Measurements from ENCODE around the gene AXL. TPM values are rescaled to one million over a fixed set of nuclear protein-coding genes. Genes with fewer than 3 reads are reported as not detected.
"Not testable (repeated sequence)": the region's sequence is repeated elsewhere in the genome, so short reads cannot be mapped to it uniquely, and the experiment has no call there.

The AXL gene
- total RNA-seq, 1 experiment from 2014 or later = 23.3 TPM

DNA sequence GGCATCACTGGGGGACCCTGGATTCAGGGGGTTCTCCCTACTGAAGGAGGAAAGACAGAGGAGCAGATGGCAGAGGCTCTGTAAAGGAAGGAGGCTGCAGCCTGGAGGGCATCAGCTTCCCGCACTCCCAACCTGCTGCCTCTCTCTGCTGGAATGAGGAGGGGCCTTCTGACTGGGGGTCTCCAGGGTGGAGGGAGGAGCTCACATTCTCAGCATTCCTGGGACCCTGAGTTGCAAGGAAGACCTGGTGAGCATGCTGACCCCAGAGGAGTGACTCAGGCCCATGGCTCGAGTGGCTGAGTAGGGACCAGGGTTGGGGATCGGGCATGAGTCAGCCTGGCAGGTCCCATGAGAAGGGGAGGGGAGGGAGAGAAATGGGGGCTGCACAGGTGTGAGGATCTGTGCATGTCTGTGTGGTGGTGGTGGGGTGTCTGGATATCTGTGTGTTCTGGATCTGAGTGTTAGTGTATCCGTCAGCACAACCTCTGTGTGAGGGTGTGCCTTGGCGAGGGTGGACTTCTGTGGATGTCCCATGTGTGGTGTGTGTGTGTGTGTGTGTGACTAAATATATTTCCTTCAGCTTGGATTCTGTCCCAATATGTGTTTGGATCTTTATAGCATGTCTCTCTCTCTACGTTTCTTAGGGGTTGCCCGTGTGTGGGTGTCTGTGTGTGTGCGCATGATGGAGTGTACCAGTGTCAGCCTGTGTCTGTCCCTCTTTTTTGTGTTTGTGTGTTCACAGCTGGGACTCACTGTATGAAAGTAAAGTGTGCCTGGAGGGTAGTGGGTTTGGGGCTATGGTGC, 4.6 kb downstream of the AXL start:
- Histone ChIP-seq H3K4me3 (ENCODE audit: insufficient read depth, low read depth, low read length) (no peak overlapping the region), H3K36me3 (replicated peaks; ENCODE audit: control insufficient read depth, insufficient read depth, low read length) (peaks cover 3% of the 10 kb centered on the region), H3K27me3 (ENCODE audit: control insufficient read depth, insufficient read depth, low read length) (no peaks in the 10 kb centered on the region)
- peak; percentile 83 for DNase-seq

- H3K27me3 ChIP-seq (ENCODE audit: control insufficient read depth, insufficient read depth, low read length) = no peaks in the 10 kb centered on the region
- DNase-seq = no peak
These were observed 5.6 kb downstream of the AXL start for GRCh38 chr19:41224632-41225031.

GRCh38 chr19:41225238-41226052, 6.4 kb downstream of the AXL start:
- H3K4me3 ChIP-seq (ENCODE audit: insufficient read depth, low read depth, low read length) = peak overlapping the region; percentile 45
- H3K36me3 ChIP-seq (replicated peaks; ENCODE audit: control insufficient read depth, insufficient read depth, low read length) = peaks cover 3% of the 10 kb centered on the region
- no peaks in the 10 kb centered on the region for H3K27me3 ChIP-seq (ENCODE audit: control insufficient read depth, insufficient read depth, low read length)
- DNase-seq = peak; percentile 86

More at GRCh38 chr19:41224632-41225031, 5.6 kb downstream of the AXL start:
- Histone ChIP-seq H3K4me3 (ENCODE audit: insufficient read depth, low read depth, low read length) (no peak overlapping the region), H3K36me3 (replicated peaks; ENCODE audit: control insufficient read depth, insufficient read depth, low read length) (peaks cover 3% of the 10 kb centered on the region)

- peak overlapping the region; percentile 45 for H3K4me3 ChIP-seq (ENCODE audit: insufficient read depth, low read depth, low read length)
- DNase-seq = peak; percentile 91
- H3K36me3 ChIP-seq (replicated peaks; ENCODE audit: control insufficient read depth, insufficient read depth, low read length) = peaks cover 6% of the 10 kb centered on the region
- no peaks in the 10 kb centered on the region for H3K27me3 ChIP-seq (ENCODE audit: control insufficient read depth, insufficient read depth, low read length)
These were observed 7.2 kb downstream of the AXL start for GRCh38 chr19:41226053-41226873.

- Histone ChIP-seq H3K27me3 (ENCODE audit: control insufficient read depth, insufficient read depth, low read length) (no peaks in the 10 kb centered on the region), H3K36me3 (replicated peaks; ENCODE audit: control insufficient read depth, insufficient read depth, low read length) (peaks cover 6% of the 10 kb centered on the region), H3K4me3 (ENCODE audit: insufficient read depth, low read depth, low read length) (0 out of 2 replicates have a peak overlapping the region, but pooled peaks have one; percentile 45)
- DNase-seq = no peak
These were observed 7.9 kb downstream of the AXL start for GRCh38 chr19:41226874-41227390.

GRCh38 chr19:41228486-41228885, 9.5 kb downstream of the AXL start:
- DNase-seq = no peak
- Histone ChIP-seq H3K4me3 (ENCODE audit: insufficient read depth, low read depth, low read length) (no peak overlapping the region), H3K27me3 (ENCODE audit: control insufficient read depth, insufficient read depth, low read length) (no peaks in the 10 kb centered on the region), H3K36me3 (replicated peaks; ENCODE audit: control insufficient read depth, insufficient read depth, low read length) (peaks cover 5% of the 10 kb centered on the region)

GRCh38 chr19:41229338-41229737, 10.3 kb downstream of the AXL start:
- not testable (repeated sequence) for DNase-seq; H3K4me3 ChIP-seq (ENCODE audit: insufficient read depth, low read depth, low read length); H3K36me3 ChIP-seq (replicated peaks; ENCODE audit: control insufficient read depth, insufficient read depth, low read length); H3K27me3 ChIP-seq (ENCODE audit: control insufficient read depth, insufficient read depth, low read length)

GRCh38 chr19:41230067-41230857, 11.2 kb downstream of the AXL start:
- DNase-seq = no peak
- H3K36me3 ChIP-seq (replicated peaks; ENCODE audit: control insufficient read depth, insufficient read depth, low read length) = peaks cover 7% of the 10 kb centered on the region
- no peak overlapping the region for H3K4me3 ChIP-seq (ENCODE audit: insufficient read depth, low read depth, low read length)
- no peaks in the 10 kb centered on the region for H3K27me3 ChIP-seq (ENCODE audit: control insufficient read depth, insufficient read depth, low read length)

DNA sequence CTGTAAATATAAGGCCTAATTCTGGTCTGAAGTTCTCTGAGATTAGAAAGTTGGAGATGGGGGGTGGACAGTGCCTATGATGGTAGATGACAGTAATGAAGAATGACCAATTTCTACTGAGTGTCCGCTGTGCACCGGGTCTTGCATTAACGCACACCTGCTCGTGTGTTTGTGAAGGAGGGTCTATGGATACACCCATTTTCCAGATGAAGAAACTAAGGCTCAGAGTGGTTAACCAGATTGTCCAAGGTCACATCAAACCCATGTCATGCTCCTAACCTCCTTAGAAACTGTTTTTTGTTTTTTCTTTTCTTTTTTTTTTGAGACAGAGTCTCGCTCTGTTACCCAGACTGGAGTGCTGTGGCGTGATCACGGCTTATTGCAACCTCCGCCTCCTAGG, 13.7 kb downstream of the AXL start:
- no peak for DNase-seq
- H3K4me3 ChIP-seq (ENCODE audit: insufficient read depth, low read depth, low read length) = no peak overlapping the region
- peaks cover 7% of the 10 kb centered on the region for H3K36me3 ChIP-seq (replicated peaks; ENCODE audit: control insufficient read depth, insufficient read depth, low read length)

DNA sequence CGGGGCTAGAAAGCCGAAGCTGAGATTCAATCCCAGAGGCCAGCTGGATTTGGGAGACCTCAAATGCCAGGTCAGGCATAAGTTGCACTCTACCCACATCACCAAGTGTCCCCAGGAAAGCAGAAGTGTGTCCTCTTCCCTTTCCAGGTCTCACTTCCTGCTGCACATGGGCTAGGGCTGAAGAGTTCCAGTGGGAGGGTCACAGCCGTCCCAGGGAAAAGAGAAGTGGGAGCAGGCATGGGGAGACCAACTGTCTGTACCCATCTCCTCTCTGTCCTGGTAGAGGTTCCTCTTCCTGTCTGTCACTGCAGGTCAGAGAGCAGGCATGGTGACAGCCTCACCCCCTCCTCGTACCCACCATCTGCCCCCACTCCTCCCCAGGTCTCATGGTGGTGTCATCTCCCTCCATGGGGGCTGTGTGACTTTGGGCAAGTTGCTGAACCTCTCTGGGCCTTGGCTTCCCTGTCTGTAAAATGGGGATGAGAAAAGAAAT, 14.8 kb downstream of the AXL start:
- H3K4me3 ChIP-seq (ENCODE audit: insufficient read depth, low read depth, low read length) = no peak overlapping the region
- peaks cover 7% of the 10 kb centered on the region for H3K36me3 ChIP-seq (replicated peaks; ENCODE audit: control insufficient read depth, insufficient read depth, low read length)
- DNase-seq = no peak
- no peaks in the 10 kb centered on the region for H3K27me3 ChIP-seq (ENCODE audit: control insufficient read depth, insufficient read depth, low read length)

More for the DNA sequence above, 13.7 kb downstream of the AXL start:
- no peaks in the 10 kb centered on the region for H3K27me3 ChIP-seq (ENCODE audit: control insufficient read depth, insufficient read depth, low read length)

- Histone ChIP-seq H3K27me3 (ENCODE audit: control insufficient read depth, insufficient read depth, low read length) (no peaks in the 10 kb centered on the region), H3K36me3 (replicated peaks; ENCODE audit: control insufficient read depth, insufficient read depth, low read length) (peaks cover 7% of the 10 kb centered on the region), H3K4me3 (ENCODE audit: insufficient read depth, low read depth, low read length) (no peak overlapping the region)
- DNase-seq = no peak
These were observed 15.6 kb downstream of the AXL start for GRCh38 chr19:41234512-41235168.

DNA sequence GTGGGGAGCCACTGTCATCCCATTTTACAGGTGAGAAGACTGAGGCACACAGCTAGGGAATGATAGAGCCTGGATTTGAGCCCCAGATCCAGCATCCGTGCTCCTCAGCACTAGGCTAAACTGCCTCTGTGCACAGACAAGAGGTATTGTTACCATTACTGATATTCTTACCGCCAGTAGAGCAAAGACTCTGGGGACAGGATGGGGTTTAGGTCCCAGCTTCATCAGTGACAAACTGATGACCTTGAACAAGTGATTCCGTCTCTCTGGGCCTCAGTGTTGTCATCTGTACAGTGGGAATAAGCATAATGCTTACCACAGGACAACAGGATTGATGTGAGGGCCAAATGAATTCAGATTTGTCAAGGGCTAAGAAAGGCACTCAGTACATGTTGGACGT, 16.5 kb downstream of the AXL start:
- peaks cover 7% of the 10 kb centered on the region for H3K36me3 ChIP-seq (replicated peaks; ENCODE audit: control insufficient read depth, insufficient read depth, low read length)
- no peaks in the 10 kb centered on the region for H3K27me3 ChIP-seq (ENCODE audit: control insufficient read depth, insufficient read depth, low read length)
- no peak overlapping the region for H3K4me3 ChIP-seq (ENCODE audit: insufficient read depth, low read depth, low read length)
- DNase-seq = no peak

DNA sequence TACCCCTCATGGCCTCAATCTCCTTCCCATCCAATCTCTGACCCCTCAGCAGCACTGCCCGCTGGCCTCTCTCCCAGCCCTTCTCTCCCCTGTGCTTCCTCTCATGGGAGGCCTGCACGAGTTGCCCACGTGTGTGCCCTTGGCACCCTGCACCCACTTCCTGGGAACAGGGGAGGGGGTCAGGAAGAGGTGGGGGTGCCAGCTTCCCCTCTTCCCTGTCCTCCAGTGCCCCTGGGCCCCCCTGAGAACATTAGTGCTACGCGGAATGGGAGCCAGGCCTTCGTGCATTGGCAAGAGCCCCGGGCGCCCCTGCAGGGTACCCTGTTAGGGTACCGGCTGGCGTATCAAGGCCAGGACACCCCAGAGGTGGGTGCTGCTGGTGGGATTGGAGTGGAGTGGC, 19.2 kb downstream of the AXL start:
- DNase-seq = no peak

More for the DNA sequence above, 19.2 kb downstream of the AXL start:
- H3K4me3 ChIP-seq (ENCODE audit: insufficient read depth, low read depth, low read length) = no peak overlapping the region
- H3K27me3 ChIP-seq (ENCODE audit: control insufficient read depth, insufficient read depth, low read length) = no peaks in the 10 kb centered on the region
- H3K36me3 ChIP-seq (replicated peaks; ENCODE audit: control insufficient read depth, insufficient read depth, low read length) = peaks cover 12% of the 10 kb centered on the region
